Measurements from ENCODE around the gene MXD4.
A peak's percentile ranks its signal among the peaks of the same experiment; 100 is the strongest.

MXD4 gene

GRCh38 chr4:2246384-2247127 lies 15.4 kb downstream of the MXD4 start:
- no peak for TF ChIP-seq CTCF (IDR thresholded peaks at IDR 0.05; ENCODE audit: extremely low read depth, insufficient read depth, missing control alignments)
- peak; percentile 11 for DNase-seq (ENCODE audit: low spot score)
- in situ Hi-C loops (cut with MboI; ENCODE audit: low pct_unique_long_range_greater_than_20kb, low sequenced_read_pairs, unreplicated experiment) = no loop called here

GRCh38 chr4:2245787-2246275 lies 16.1 kb downstream of the MXD4 start:
- no peak for TF ChIP-seq CTCF (IDR thresholded peaks at IDR 0.05; ENCODE audit: extremely low read depth, insufficient read depth, missing control alignments)
- peak; percentile 9 for DNase-seq (ENCODE audit: low spot score)
- in situ Hi-C loops (cut with MboI; ENCODE audit: low pct_unique_long_range_greater_than_20kb, low sequenced_read_pairs, unreplicated experiment) = no loop called here

- in situ Hi-C loops (cut with MboI; ENCODE audit: low pct_unique_long_range_greater_than_20kb, low sequenced_read_pairs, unreplicated experiment) = no loop called here
- peak; percentile 12 for DNase-seq (ENCODE audit: low spot score)
- TF ChIP-seq CTCF (IDR thresholded peaks at IDR 0.05; ENCODE audit: extremely low read depth, insufficient read depth, missing control alignments) = no peak
Observed at GRCh38 chr4:2245057-2245786, 16.7 kb downstream of the MXD4 start.

- peak; percentile 44 for DNase-seq (ENCODE audit: low spot score)
- in situ Hi-C loops (cut with MboI; ENCODE audit: low pct_unique_long_range_greater_than_20kb, low sequenced_read_pairs, unreplicated experiment) = no loop called here
- peak; percentile 36 for TF ChIP-seq CTCF (IDR thresholded peaks at IDR 0.05; ENCODE audit: extremely low read depth, insufficient read depth, missing control alignments)
Observed at GRCh38 chr4:2243681-2244380, 18.1 kb downstream of the MXD4 start.

GRCh38 chr4:2241410-2242353 lies 20.2 kb downstream of the MXD4 start, which contains the start of the genes HAUS3 and POLN:
TSS of gene HAUS3 (minus strand) at chr4:2242121. CDS start at chr4:2240946, 1,175 bp downstream.
TSS of gene POLN (minus strand) at chr4:2242121. CDS start at chr4:2229231, 12,890 bp downstream.
- TF ChIP-seq CTCF (IDR thresholded peaks at IDR 0.05; ENCODE audit: extremely low read depth, insufficient read depth, missing control alignments) = no peak
- peak; percentile 100 for DNase-seq (ENCODE audit: low spot score)
- in situ Hi-C loops (cut with MboI; ENCODE audit: low pct_unique_long_range_greater_than_20kb, low sequenced_read_pairs, unreplicated experiment) = no loop called here

All from GM13977 (cell line).